ENCODE measurements around the gene LRRC37A3.
"Not testable (repeated sequence)": the region's sequence is repeated elsewhere in the genome, so short reads cannot be mapped to it uniquely, and the experiment has no call there.

GRCh38 chr17:64830631-64831040 is 88.6 kb downstream of the LRRC37A3 start:
- TF ChIP-seq, protein P1, sequence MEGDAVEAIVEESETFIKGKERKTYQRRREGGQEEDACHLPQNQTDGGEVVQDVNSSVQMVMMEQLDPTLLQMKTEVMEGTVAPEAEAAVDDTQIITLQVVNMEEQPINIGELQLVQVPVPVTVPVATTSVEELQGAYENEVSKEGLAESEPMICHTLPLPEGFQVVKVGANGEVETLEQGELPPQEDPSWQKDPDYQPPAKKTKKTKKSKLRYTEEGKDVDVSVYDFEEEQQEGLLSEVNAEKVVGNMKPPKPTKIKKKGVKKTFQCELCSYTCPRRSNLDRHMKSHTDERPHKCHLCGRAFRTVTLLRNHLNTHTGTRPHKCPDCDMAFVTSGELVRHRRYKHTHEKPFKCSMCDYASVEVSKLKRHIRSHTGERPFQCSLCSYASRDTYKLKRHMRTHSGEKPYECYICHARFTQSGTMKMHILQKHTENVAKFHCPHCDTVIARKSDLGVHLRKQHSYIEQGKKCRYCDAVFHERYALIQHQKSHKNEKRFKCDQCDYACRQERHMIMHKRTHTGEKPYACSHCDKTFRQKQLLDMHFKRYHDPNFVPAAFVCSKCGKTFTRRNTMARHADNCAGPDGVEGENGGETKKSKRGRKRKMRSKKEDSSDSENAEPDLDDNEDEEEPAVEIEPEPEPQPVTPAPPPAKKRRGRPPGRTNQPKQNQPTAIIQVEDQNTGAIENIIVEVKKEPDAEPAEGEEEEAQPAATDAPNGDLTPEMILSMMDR (conservative IDR thresholded peaks at IDR 0.05; ENCODE audit: low read length): not testable (repeated sequence)
- not testable (repeated sequence) for TF ChIP-seq EZH2phosphoT487 (IDR thresholded peaks at IDR 0.05; ENCODE audit: borderline replicate concordance)
